GM12865 (cell line): ENCODE measurements around the gene CYFIP2.

Experiments used
- DNase-seq: peaks from one replicate; pipeline ENCODE4 v3.0.0; 2010; ENCODE audit warnings: low read depth
- H3K4me3 ChIP-seq: 2 replicates; pipeline ENCODE4 v1.5.1; 2011; ENCODE audit warnings: mild to moderate bottlenecking, low read depth, low read length, control low read depth
- TF ChIP-seq, protein P1 (sequence below): IDR thresholded peaks from 2 replicates; pipeline ENCODE4 v1.5.1; 2011; ENCODE audit warnings: low read length, control low read depth, low read depth, inconsistent platforms; ENCODE audit not compliant: insufficient read depth; ENCODE audit errors: missing control alignments

The CYFIP2 gene

DNA sequence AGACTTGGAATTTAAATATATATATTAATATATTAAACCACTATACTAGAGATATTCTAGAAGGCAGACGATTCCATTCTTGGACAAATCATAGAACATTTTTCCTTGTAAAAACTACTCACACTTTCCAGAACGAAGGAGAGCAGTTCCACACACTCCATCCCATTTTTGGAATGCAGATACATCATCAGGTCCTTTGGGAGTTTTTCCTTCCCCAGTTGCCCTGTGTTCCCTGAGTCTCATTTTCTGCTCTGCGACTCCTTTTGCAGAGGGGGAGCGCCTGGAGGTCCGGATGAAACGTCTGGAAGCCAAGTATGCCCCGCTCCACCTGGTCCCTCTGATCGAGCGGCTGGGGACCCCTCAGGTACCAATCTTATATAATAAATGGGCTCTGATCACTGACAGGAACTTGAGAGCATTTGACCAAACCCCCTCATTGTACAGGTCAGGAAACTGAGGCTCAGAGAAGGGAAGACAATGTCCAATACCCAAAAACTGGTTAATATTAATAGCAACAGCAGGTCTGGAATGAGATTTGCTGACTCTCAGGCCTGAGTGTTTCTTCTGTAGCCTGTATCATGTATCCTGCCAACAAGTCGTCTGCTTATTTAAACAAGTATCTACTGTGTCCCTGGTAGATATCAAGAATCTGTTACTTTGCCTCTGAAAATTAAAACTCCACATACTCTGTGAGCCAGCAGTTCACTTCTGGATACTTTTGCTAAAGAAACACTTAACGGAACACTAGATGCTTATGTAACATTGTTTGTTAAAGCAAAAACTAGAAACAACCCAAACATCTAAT is 117.3 kb downstream of the CYFIP2 start:
- DNase-seq, result no peak
- TF ChIP-seq, protein P1, sequence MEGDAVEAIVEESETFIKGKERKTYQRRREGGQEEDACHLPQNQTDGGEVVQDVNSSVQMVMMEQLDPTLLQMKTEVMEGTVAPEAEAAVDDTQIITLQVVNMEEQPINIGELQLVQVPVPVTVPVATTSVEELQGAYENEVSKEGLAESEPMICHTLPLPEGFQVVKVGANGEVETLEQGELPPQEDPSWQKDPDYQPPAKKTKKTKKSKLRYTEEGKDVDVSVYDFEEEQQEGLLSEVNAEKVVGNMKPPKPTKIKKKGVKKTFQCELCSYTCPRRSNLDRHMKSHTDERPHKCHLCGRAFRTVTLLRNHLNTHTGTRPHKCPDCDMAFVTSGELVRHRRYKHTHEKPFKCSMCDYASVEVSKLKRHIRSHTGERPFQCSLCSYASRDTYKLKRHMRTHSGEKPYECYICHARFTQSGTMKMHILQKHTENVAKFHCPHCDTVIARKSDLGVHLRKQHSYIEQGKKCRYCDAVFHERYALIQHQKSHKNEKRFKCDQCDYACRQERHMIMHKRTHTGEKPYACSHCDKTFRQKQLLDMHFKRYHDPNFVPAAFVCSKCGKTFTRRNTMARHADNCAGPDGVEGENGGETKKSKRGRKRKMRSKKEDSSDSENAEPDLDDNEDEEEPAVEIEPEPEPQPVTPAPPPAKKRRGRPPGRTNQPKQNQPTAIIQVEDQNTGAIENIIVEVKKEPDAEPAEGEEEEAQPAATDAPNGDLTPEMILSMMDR, result no peak
- no peak overlapping the region for H3K4me3 ChIP-seq

DNA sequence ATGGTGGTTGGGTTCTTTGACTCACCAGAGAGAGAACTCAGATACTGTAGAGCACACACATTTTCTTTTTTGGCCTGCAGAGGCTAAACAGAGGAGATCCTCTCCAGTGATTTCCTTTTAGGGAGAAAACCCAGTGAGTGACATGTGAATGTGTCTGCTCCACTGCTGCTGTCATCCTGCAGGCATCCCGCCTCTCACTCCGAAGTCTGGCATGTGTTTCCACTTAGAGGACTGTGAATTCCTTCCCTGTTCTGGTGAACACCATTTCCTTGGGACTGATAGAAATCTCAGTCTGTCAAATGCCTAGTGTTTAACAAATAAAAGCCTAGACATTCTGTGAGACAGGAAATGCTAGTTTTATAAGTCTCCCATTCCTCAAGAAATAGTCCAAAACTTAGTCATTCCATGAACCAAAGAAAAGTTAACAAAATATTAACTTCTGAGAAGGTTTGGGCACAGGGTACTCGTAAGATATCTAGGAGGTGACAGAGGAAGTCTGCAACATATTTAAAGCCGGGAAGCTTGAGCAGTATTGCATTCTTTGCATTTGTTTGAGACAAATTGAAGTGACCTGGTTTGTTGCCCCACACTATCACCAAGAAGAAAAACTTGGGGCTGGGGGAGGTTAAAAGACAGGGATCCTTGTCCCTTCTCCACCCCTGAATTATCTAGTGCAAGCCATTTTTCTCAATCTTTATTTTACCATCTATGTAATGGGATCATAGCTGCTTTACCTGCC is 119.2 kb downstream of the CYFIP2 start:
- TF ChIP-seq, protein P1, result no peak
- DNase-seq, result no peak
- H3K4me3 ChIP-seq, result no peak overlapping the region

DNA sequence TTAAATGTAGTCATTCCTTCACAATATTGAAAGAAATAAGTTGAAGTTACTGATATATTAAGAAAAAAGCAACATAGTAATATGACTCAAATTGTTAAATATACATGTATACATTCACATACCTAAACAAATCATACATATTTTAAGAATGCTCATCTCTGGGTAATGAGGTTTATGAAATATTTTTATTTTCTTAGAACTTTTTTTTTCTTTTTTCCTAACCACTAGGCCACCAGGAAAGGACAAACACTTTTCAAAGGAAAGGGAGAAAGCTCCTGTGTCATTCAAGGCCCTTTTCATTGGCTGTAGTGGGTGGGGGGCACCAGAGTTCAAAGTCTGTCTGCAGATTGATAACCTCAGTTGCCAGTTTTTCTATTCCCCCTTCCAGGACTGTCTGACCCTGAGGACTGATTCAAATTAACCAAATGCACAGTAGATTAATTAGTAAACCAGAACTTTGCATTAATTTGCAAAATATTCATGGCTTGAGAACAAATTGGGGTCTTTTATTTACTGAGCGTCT is 121.2 kb downstream of the CYFIP2 start:
- TF ChIP-seq, protein P1, result no peak
- DNase-seq, result no peak

DNA sequence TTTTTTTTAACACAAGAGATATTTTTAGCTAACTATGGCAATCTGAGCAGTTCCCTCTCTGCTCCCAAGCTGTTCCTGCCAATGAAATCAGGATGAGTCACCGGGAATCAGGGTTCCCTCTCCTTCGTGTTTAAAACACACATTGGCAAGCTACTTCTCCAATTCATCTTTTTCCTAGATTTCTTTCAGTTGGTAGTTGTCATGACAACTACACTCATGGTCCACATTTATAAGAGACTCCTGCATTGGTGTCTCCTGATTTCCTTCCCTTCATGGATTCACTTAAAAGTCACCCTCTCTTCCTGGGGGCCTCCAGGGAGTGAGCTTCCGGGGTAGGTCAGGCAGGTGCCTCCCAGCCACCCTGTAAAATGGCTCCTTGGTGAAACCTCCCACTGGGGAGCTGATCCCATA is 121.8 kb downstream of the CYFIP2 start:
- TF ChIP-seq, protein P1, result no peak
- no peak for DNase-seq
- no peak overlapping the region for H3K4me3 ChIP-seq

More for the DNA sequence above, 121.2 kb downstream of the CYFIP2 start:
- no peak overlapping the region for H3K4me3 ChIP-seq

DNA sequence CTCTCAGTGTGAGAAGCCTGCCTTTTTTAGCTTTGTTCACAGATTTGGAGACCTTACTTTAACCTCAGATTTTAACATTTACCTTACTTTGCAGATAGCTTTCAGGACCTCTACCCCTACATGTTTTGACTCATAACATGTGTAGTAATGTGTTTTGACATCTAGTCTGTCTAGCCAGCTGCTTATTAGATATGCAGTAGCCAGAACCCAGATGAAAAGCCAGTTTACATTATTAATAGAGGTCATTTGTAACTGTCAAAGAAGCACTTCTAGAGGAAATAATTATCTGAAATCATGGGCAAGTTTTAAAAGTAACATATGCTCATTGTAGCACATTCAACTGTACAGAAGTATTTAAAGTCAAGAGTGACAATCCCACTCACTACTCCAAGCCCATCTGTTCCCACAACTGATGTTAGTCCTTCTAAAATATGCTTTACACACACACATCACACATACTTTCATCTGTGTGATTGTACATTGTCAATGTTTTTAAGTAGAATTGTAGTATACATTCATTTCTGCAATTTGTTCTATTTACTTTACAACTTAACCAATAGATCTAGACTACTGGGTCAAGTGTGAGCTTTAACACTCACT is 122.3 kb downstream of the CYFIP2 start:
- TF ChIP-seq, protein P1, result no peak
- DNase-seq, result no peak

DNA sequence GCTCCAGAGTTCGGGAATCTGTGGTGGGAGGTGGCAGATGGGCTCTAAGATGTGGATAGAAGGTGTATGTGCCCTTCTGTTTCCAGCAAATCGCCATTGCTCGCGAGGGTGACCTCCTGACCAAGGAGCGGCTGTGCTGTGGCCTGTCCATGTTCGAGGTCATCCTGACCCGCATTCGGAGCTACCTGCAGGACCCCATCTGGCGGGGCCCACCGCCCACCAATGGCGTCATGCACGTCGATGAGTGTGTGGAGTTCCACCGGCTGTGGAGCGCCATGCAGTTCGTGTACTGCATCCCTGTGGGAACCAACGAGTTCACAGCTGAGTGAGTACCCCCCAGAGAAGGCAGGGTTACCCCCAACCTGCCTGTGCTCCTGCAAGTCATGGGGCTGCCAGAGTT is 123.2 kb downstream of the CYFIP2 start:
- TF ChIP-seq, protein P1, result no peak
- DNase-seq, result no peak
- H3K4me3 ChIP-seq, result no peak overlapping the region

More for the DNA sequence above, 122.3 kb downstream of the CYFIP2 start:
- H3K4me3 ChIP-seq, result no peak overlapping the region
